Measurements from ENCODE around the gene DNAJB8.

The DNAJB8 gene

DNA sequence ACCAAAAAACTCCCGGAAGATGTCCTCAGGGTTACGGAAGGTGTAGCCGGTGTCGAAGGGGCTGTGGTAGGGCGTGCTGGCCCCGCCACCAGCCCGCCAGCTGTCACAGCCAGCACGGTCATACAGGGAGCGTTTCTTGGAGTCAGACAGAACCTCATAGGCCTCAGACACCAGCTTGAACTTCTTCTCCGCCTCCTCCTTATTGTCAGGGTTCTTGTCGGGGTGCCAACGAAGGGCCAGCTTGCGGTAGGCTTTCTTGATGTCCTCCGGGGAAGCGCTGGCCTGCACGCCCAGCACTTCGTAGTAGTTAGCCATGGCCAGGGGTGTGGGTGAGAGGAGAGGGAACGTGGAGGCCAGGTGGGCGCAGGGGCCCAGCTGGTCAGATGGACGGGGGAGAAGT lies 3.8 kb downstream of the DNAJB8 start:
- Histone ChIP-seq H3K9me3 (ENCODE audit: severe bottlenecking) (no peaks in the 10 kb centered on the region), H3K27me3 (ENCODE audit: insufficient read depth, low read depth, severe bottlenecking) (peaks cover 32% of the 10 kb centered on the region), H3K4me3 (ENCODE audit: low read depth, low read length) (no peak overlapping the region), H3K36me3 (no peaks in the 10 kb centered on the region), H3K27ac (no peak overlapping the region)
- TF ChIP-seq, protein P1, sequence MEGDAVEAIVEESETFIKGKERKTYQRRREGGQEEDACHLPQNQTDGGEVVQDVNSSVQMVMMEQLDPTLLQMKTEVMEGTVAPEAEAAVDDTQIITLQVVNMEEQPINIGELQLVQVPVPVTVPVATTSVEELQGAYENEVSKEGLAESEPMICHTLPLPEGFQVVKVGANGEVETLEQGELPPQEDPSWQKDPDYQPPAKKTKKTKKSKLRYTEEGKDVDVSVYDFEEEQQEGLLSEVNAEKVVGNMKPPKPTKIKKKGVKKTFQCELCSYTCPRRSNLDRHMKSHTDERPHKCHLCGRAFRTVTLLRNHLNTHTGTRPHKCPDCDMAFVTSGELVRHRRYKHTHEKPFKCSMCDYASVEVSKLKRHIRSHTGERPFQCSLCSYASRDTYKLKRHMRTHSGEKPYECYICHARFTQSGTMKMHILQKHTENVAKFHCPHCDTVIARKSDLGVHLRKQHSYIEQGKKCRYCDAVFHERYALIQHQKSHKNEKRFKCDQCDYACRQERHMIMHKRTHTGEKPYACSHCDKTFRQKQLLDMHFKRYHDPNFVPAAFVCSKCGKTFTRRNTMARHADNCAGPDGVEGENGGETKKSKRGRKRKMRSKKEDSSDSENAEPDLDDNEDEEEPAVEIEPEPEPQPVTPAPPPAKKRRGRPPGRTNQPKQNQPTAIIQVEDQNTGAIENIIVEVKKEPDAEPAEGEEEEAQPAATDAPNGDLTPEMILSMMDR (IDR thresholded peaks at IDR 0.05; ENCODE audit: low read depth, low read length), result no peak
- no peak for DNase-seq

DNA sequence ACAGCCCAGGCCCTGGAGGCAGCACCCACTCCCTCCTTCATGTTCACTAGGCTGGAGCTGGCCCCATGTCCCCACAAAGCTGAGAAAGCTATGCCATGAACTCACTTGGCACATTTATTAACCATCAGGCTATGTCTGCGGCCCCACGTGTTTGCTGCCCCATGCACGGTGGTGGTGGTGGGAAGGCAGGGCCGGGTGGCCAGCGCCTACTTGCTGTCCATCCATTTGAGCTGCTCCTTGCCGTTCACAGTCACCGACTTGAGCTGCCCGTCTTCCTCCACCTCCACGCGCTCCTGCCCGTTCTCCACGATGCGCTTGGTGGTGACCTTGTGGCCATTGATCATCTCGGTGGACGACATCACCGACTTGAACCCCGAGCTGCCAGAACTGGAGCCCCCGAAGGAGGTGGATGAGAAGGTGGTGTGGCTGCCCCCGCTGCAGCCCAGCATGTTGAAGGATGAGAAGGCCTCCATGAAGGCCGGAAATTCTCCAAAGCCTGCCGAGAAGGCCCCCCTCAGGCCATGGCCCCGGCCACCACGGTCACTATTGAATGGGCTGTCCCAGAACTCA lies 4.3 kb downstream of the DNAJB8 start:
- Histone ChIP-seq H3K9me3 (ENCODE audit: severe bottlenecking) (no peaks in the 10 kb centered on the region), H3K27ac (no peak overlapping the region), H3K36me3 (no peaks in the 10 kb centered on the region), H3K4me3 (ENCODE audit: low read depth, low read length) (no peak overlapping the region), H3K27me3 (ENCODE audit: insufficient read depth, low read depth, severe bottlenecking) (peaks cover 29% of the 10 kb centered on the region)
- no peak for DNase-seq
- TF ChIP-seq, protein P1 (IDR thresholded peaks at IDR 0.05; ENCODE audit: low read depth, low read length), result no peak

DNA sequence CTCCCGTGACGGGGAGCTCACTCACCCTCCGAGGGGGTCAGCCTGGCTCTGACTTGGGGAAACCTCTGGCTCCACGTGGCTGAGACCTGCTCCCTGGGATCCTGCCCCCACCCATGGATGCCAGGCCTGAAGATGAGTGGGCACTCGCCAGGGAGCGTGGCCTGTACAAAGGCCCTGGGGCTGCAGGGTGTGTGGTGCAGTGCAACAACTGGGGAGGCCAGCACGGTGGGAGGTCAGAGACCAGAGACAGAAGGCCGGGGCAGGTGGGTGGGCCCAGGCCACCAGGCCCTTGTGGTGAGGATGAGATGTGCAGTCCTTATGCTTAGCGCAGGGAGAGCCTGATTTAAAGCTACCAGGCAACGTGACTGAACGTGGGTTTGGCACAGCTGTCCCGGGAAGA lies 5.0 kb downstream of the DNAJB8 start:
- Histone ChIP-seq H3K36me3 (no peaks in the 10 kb centered on the region), H3K27ac (no peak overlapping the region), H3K4me3 (ENCODE audit: low read depth, low read length) (no peak overlapping the region), H3K9me3 (ENCODE audit: severe bottlenecking) (no peaks in the 10 kb centered on the region), H3K27me3 (ENCODE audit: insufficient read depth, low read depth, severe bottlenecking) (peaks cover 24% of the 10 kb centered on the region)
- no peak for DNase-seq
- TF ChIP-seq, protein P1 (IDR thresholded peaks at IDR 0.05; ENCODE audit: low read depth, low read length), result peak; percentile 24; the same call in 1 of the 2 replicates

DNA sequence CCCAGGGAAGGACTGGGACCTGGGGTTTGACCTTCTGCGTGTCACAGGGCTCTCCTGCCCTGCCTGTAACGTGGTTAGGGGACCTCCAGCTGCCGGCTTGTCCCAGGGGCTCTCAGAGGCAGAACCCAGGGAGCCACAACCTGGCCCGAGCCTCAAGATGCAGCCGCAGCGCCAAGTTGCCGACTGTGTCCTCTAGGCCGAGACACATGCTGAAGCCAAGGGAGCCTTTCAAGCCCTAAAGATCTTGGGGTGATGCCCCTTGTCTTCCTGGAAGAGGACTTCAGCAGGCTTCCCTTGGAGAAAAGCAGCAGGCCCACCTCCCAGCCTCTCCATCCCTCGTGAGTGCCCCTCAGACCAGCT lies 7.2 kb downstream of the DNAJB8 start:
- Histone ChIP-seq H3K36me3 (no peaks in the 10 kb centered on the region), H3K9me3 (ENCODE audit: severe bottlenecking) (no peaks in the 10 kb centered on the region), H3K27me3 (ENCODE audit: insufficient read depth, low read depth, severe bottlenecking) (peaks cover 5% of the 10 kb centered on the region), H3K27ac (no peak overlapping the region), H3K4me3 (ENCODE audit: low read depth, low read length) (no peak overlapping the region)
- no peak for DNase-seq
- TF ChIP-seq, protein P1 (IDR thresholded peaks at IDR 0.05; ENCODE audit: low read depth, low read length), result no peak

DNA sequence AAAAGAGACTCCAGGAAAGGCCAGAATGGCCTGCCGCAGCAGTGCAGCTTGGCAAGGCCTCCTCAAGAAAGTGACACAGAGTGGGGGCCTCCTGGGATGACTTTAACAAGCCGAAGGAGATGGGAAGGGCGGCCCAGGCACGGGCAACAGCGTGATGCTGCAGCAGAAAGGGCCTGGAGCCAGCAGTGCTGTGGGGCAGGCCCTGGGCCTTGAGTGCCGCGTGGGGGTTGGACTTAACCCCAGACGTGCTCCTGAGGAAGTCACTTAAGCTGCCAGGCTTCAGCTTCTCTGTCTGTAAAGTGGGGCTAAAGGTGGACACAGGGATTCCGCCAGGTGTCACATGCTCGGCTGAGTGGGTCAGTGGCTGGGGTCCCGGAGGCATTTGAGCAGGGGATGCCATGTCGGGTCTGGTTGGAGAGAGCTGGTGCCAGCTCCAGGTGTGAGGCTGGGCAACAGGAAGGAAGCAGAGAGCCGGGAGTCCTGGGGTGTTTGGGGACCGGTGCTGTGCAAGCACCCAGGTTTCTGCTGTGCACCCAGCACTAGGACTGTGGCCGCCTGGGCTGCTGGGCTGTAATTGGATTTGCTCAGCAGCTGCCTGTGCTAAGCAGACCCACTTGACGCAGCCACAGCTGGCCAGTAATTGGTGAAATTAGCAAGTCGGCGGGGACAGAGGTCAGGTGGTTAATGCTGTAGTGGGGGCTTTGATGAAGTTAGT lies 7.8 kb downstream of the DNAJB8 start:
- TF ChIP-seq, protein P1 (IDR thresholded peaks at IDR 0.05; ENCODE audit: low read depth, low read length), result no peak
- H3K27me3 ChIP-seq (ENCODE audit: insufficient read depth, low read depth, severe bottlenecking), result peaks cover 3% of the 10 kb centered on the region
- H3K27ac ChIP-seq, result no peak overlapping the region
- H3K9me3 ChIP-seq (ENCODE audit: severe bottlenecking), result no peaks in the 10 kb centered on the region
- H3K36me3 ChIP-seq, result no peaks in the 10 kb centered on the region
- no peak overlapping the region for H3K4me3 ChIP-seq (ENCODE audit: low read depth, low read length)
- DNase-seq, result no peak

DNA sequence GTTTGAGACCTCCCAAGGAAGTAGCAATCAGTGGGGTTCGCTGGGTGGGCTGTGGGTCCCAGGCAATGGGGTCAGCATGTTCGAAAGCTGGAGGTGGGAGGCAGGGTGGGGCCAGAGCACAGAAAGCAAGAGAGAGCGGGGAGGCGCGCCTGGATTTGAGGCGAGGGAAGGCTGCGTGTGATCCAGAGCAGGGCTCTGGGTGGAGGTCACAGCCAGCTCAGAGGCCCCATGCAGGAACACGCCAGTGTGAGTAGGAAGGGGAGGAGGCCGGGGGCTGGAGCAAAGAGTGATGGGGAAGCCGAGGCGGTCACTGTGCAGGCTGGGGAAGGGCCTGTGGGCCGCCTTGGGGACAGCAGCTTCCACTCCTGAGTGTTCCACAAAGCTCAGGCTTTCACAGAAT lies 8.8 kb downstream of the DNAJB8 start:
- H3K36me3 ChIP-seq, result no peaks in the 10 kb centered on the region
- TF ChIP-seq, protein P1 (IDR thresholded peaks at IDR 0.05; ENCODE audit: low read depth, low read length), result no peak
- H3K9me3 ChIP-seq (ENCODE audit: severe bottlenecking), result no peaks in the 10 kb centered on the region
- H3K27me3 ChIP-seq (ENCODE audit: insufficient read depth, low read depth, severe bottlenecking), result no peaks in the 10 kb centered on the region
- DNase-seq, result no peak
- H3K4me3 ChIP-seq (ENCODE audit: low read depth, low read length), result no peak overlapping the region
- H3K27ac ChIP-seq, result no peak overlapping the region
